Mesenchymal stem cell (in vitro differentiated cells and primary cell): Measurements from ENCODE around the gene EFR3B.

ENCODE experiments used
- DNase-seq: peaks from one replicate; pipeline ENCODE4 v3.0.0-alpha.2; 2013
- H2AFZ ChIP-seq: one replicate; pipeline ENCODE4 v1.6.1; 2013; ENCODE audit warnings: low read depth, mild to moderate bottlenecking, control low read depth, inconsistent platforms, low read length, moderate library complexity
- H2AK5ac ChIP-seq: 2 replicates; pipeline ENCODE4 v1.6.1; 2013; ENCODE audit warnings: low read length, moderate library complexity, mild to moderate bottlenecking, inconsistent platforms; ENCODE audit not compliant: severe bottlenecking
- H2BK120ac ChIP-seq: one replicate; pipeline ENCODE4 v1.6.1; 2013; ENCODE audit warnings: low read depth, mild to moderate bottlenecking, inconsistent platforms, low read length, moderate library complexity
- H2BK12ac ChIP-seq, 2 experiments: one replicate each; pipeline ENCODE4 v1.6.1; 2013; ENCODE audit warnings: inconsistent platforms in 2 of 2, low read length in 2 of 2, mild to moderate bottlenecking in 2 of 2, moderate library complexity in 2 of 2, control low read depth in 1 of 2
- H2BK15ac ChIP-seq: one replicate; pipeline ENCODE4 v1.6.1; 2013; ENCODE audit warnings: mild to moderate bottlenecking, low read depth, inconsistent platforms; ENCODE audit not compliant: poor library complexity, severe bottlenecking
- H2BK5ac ChIP-seq: 2 replicates; pipeline ENCODE4 v1.6.1; 2013; ENCODE audit warnings: low read depth, mild to moderate bottlenecking, low read length, control low read depth, inconsistent platforms; ENCODE audit not compliant: poor library complexity, severe bottlenecking
- H3K14ac ChIP-seq, 2 experiments: one replicate each; pipeline ENCODE4 v1.6.1; 2013; ENCODE audit warnings: inconsistent platforms in 2 of 2, low read length in 2 of 2, control low read depth in 1 of 2, mild to moderate bottlenecking in 1 of 2, moderate library complexity in 1 of 2
- H3K18ac ChIP-seq, 2 experiments: one replicate each; pipeline ENCODE4 v1.6.1; 2013; ENCODE audit warnings: inconsistent platforms in 2 of 2, low read length in 2 of 2, control low read depth in 1 of 2, low read depth in 1 of 2, mild to moderate bottlenecking in 1 of 2
- H3K23ac ChIP-seq, 2 experiments: one replicate each; pipeline ENCODE4 v1.6.1; 2013; ENCODE audit warnings: inconsistent platforms in 2 of 2, low read length in 2 of 2, mild to moderate bottlenecking in 2 of 2, moderate library complexity in 2 of 2, control low read depth in 1 of 2
- H3K27ac ChIP-seq: 2 replicates; pipeline ENCODE4 v1.5.1; 2013; ENCODE audit warnings: mild to moderate bottlenecking, moderate library complexity, low read length, control low read depth, inconsistent platforms; ENCODE audit not compliant: poor library complexity, severe bottlenecking
- H3K27me3 ChIP-seq, 2 experiments: 2 replicates each; pipeline versions ENCODE4 v1.6.1 to v1.7.0; 2013; ENCODE audit warnings: low read length in 2 of 2, mild to moderate bottlenecking in 2 of 2, moderate library complexity in 2 of 2, control low read depth in 1 of 2, inconsistent platforms in 1 of 2; ENCODE audit not compliant: control insufficient read depth in 1 of 2, insufficient read depth in 1 of 2
- H3K36me3 ChIP-seq, 2 experiments: 2 replicates each; pipeline versions ENCODE4 v1.6.1 to v1.7.0; 2013; ENCODE audit warnings: low read length in 2 of 2, control low read depth in 1 of 2, inconsistent platforms in 1 of 2, low read depth in 1 of 2, mild to moderate bottlenecking in 1 of 2; ENCODE audit not compliant: insufficient read depth in 2 of 2, control insufficient read depth in 1 of 2
- H3K4ac ChIP-seq, 2 experiments: one replicate each; pipeline ENCODE4 v1.6.1; 2013; ENCODE audit warnings: inconsistent platforms in 2 of 2, low read length in 2 of 2, mild to moderate bottlenecking in 2 of 2, moderate library complexity in 2 of 2, control low read depth in 1 of 2, low read depth in 1 of 2
- H3K4me1 ChIP-seq: 2 replicates; pipeline ENCODE4 v1.6.1; 2013; ENCODE audit warnings: low read depth, low read length, control low read depth; ENCODE audit not compliant: control insufficient read depth, insufficient read depth
- H3K4me2 ChIP-seq: 2 replicates; pipeline ENCODE4 v1.6.1; 2013; ENCODE audit warnings: low read length, mild to moderate bottlenecking, inconsistent platforms; ENCODE audit not compliant: poor library complexity, severe bottlenecking
- H3K4me3 ChIP-seq, 2 experiments: 2 replicates each; pipeline versions ENCODE4 v1.5.1 to v1.7.0; 2013; ENCODE audit warnings: low read length in 2 of 2, mild to moderate bottlenecking in 2 of 2, control low read depth in 1 of 2, low read depth in 1 of 2; ENCODE audit not compliant: insufficient read depth in 1 of 2
- H3K79me1 ChIP-seq: replicated peaks from 2 replicates; pipeline ENCODE4 v1.6.1; 2013; ENCODE audit warnings: mild to moderate bottlenecking, control low read depth, low read length, inconsistent platforms; ENCODE audit not compliant: poor library complexity, severe bottlenecking
- H3K9ac ChIP-seq: 2 replicates; pipeline ENCODE4 v1.7.0; 2013; ENCODE audit warnings: mild to moderate bottlenecking, low read length, moderate library complexity
- H3K9me3 ChIP-seq: 2 replicates; pipeline ENCODE4 v1.7.0; 2013; ENCODE audit warnings: mild to moderate bottlenecking, low read length; ENCODE audit not compliant: control insufficient read depth
- H4K8ac ChIP-seq: one replicate; pipeline ENCODE4 v1.6.1; 2013; ENCODE audit warnings: inconsistent platforms, mild to moderate bottlenecking, low read length, moderate library complexity
- H4K91ac ChIP-seq: one replicate; pipeline ENCODE4 v1.6.1; 2013; ENCODE audit warnings: mild to moderate bottlenecking, low read length, inconsistent platforms
- WGBS: methylation state at CpG from one replicate; pipeline ENCODE4 v1.1.7; 2013; ENCODE audit warnings: mixed read lengths; 5-methylcytosine and 5-hydroxymethylcytosine counted together

The EFR3B gene

DNA sequence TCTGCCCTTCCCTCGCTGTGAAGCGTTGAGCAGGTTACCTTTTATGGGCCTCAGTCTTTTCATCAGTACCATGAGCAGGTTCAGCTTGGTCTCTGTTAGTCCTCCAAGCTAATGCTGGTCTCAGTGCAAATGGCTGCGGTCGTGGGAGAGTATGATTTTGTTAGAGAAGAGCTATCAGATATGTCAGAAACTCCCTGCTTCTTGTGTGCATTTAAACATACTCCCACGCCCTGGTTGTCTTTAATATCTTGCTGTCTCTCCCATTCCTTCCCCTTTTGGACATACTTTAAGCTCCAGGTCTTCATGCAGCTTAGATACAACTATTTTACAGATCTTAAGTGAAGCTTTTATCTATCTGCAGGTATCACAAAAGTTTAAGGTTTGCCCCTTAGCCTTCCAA is 62.9 kb downstream of the EFR3B start:
- H3K27ac ChIP-seq, result no peak overlapping the region
- H3K14ac ChIP-seq, result no peak overlapping the region
- no peak overlapping the region for H4K91ac ChIP-seq
- no peak overlapping the region for H2AFZ ChIP-seq
- no peak overlapping the region for H4K8ac ChIP-seq
- H2BK15ac ChIP-seq, result no peak overlapping the region
- 96% methylated on average over 5 of the region's 5 CpGs for WGBS
- no peak overlapping the region for H3K4me3 ChIP-seq
- peaks cover 5% of the 10 kb centered on the region for H3K9me3 ChIP-seq
- no peaks in the 10 kb centered on the region for H3K79me1 ChIP-seq
- no peak overlapping the region for H3K23ac ChIP-seq
- H3K4me2 ChIP-seq, result no peak overlapping the region
- H2BK120ac ChIP-seq, result no peak overlapping the region
- H2BK5ac ChIP-seq, result no peak overlapping the region
- no peak for DNase-seq
- no peaks in the 10 kb centered on the region for H3K27me3 ChIP-seq
- peaks cover 7% of the 10 kb centered on the region for H3K4me1 ChIP-seq
- H2BK12ac ChIP-seq, result no peak overlapping the region
- H2AK5ac ChIP-seq, result no peak overlapping the region
- no peak overlapping the region for H3K4ac ChIP-seq
- no peak overlapping the region for H3K9ac ChIP-seq
- H3K18ac ChIP-seq, result no peak overlapping the region
- no peaks in the 10 kb centered on the region for H3K36me3 ChIP-seq

DNA sequence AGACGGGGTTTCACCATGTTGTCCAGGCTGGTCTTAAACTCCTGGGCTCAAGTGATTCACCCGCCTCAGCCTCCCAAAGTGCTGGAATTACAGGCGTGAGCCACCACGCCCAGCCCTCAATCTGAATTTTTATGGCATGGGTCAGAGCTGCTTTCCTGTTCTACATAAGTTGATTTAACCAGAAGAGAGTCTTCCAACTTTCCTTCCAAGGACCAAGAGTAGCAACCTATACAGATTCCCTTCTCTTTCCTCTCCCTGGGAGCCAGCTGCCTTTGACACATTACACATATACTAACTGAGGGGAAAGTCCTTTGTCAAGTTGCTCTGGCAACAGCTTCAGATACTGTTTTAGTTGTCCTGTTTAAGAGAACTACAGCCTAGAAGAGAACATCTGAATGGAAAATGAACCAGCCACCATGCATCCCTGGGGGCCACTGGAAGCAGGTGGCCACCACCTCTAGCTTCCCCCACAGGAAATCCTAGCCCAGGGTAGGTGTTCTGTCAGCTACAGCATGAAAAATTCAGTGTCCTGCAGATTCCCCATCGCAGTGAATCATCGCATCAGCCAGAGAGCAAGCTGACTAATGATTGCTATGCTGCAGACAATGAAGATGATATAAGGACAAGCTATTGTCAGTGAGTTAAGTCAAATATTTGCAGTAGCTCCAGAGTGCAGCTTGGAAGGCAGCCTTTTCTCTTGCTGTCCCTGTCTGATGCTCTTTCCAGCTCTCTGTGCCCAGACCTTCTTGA is 63.6 kb downstream of the EFR3B start:
- peaks cover 7% of the 10 kb centered on the region for H3K4me1 ChIP-seq
- peak overlapping the region in 1 of 2 experiments; percentile 28 for H3K4me3 ChIP-seq
- no peak overlapping the region for H2BK5ac ChIP-seq
- DNase-seq, result peak; percentile 51
- no peak overlapping the region for H3K27ac ChIP-seq
- H2BK15ac ChIP-seq, result no peak overlapping the region
- H3K14ac ChIP-seq, result no peak overlapping the region
- no peak overlapping the region for H3K4me2 ChIP-seq
- no peak overlapping the region for H3K23ac ChIP-seq
- no peak overlapping the region for H2AFZ ChIP-seq
- no peaks in the 10 kb centered on the region for H3K79me1 ChIP-seq
- H4K91ac ChIP-seq, result no peak overlapping the region
- H3K9me3 ChIP-seq, result peaks cover 5% of the 10 kb centered on the region
- 36% methylated on average over 6 of the region's 6 CpGs for WGBS
- no peak overlapping the region for H3K18ac ChIP-seq
- H3K9ac ChIP-seq, result peak overlapping the region; percentile 36
- H2BK120ac ChIP-seq, result no peak overlapping the region
- peak overlapping the region; percentile 30 for H4K8ac ChIP-seq
- no peak overlapping the region for H3K4ac ChIP-seq
- H2BK12ac ChIP-seq, result no peak overlapping the region
- H3K27me3 ChIP-seq, result no peaks in the 10 kb centered on the region
- no peaks in the 10 kb centered on the region for H3K36me3 ChIP-seq
- H2AK5ac ChIP-seq, result no peak overlapping the region

DNA sequence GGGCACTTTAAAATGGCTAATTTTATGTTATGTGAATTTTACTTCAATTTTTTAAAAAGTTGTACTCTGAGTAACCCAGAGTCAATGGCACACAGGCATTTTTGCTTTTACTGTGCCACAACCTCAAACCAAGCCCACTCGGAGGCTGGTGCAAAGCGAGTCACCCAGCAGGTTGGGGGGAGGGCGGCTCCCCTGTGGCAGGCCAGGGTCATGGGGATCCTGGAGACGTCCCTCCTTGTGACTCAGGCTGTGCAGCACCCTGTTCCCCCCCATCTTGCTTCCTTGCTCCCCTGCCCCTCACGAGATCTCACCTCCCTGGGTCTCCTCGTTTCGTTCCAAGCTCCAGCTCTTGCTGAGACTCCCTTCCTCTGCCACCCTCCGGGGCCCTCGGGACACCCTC is 67.9 kb downstream of the EFR3B start:
- DNase-seq, result no peak
- Histone ChIP-seq H3K27ac (no peak overlapping the region), H3K9ac (no peak overlapping the region), H3K79me1 (no peaks in the 10 kb centered on the region), H3K4ac (no peak overlapping the region), H2BK120ac (no peak overlapping the region), H2BK15ac (no peak overlapping the region), H2AFZ (no peak overlapping the region), H2AK5ac (no peak overlapping the region), H3K4me1 (peaks cover 4% of the 10 kb centered on the region), H4K8ac (peak overlapping the region; percentile 43), H3K27me3 (peaks cover 3 to 16% of the 10 kb centered on the region in 2 experiments), H3K4me3 (no peak overlapping the region), H2BK5ac (no peak overlapping the region), H3K23ac (no peak overlapping the region), H3K18ac (no peak overlapping the region), H3K36me3 (no peaks in the 10 kb centered on the region), H2BK12ac (no peak overlapping the region), H3K4me2 (no peak overlapping the region), H3K14ac (no peak overlapping the region), H4K91ac (no peak overlapping the region), H3K9me3 (no peaks in the 10 kb centered on the region)
- 88% methylated on average over 9 of the region's 9 CpGs for WGBS

DNA sequence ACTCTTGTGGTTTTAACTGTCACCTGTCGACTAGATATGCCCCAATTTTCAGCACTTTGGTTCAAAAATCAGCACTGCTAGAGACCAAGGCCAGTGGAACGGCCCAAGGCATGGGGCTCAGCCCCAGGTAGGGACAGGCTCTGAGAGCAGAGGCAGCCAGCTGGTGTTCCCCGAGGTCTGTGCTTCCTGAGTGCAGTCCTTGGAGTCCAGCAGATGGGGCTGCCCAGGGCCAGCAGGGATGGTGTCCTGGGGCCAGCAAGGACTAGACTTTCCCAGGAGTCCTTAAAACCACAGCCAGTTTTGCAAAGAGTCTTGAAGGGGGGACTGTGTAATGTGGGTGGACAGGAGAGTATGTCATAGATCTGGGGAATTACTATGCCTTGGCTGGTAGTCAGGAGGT is 70.2 kb downstream of the EFR3B start:
- H2BK12ac ChIP-seq, result no peak overlapping the region
- H3K36me3 ChIP-seq, result no peaks in the 10 kb centered on the region
- no peak overlapping the region for H2BK15ac ChIP-seq
- 76% methylated on average over 3 of the region's 3 CpGs for WGBS
- no peak overlapping the region for H3K27ac ChIP-seq
- no peaks in the 10 kb centered on the region for H3K9me3 ChIP-seq
- H3K4me2 ChIP-seq, result no peak overlapping the region
- no peak overlapping the region for H4K8ac ChIP-seq
- H3K4ac ChIP-seq, result no peak overlapping the region
- no peak overlapping the region for H3K9ac ChIP-seq
- H3K4me3 ChIP-seq, result no peak overlapping the region
- no peak for DNase-seq
- H3K4me1 ChIP-seq, result no peaks in the 10 kb centered on the region
- no peaks in the 10 kb centered on the region for H3K79me1 ChIP-seq
- H3K18ac ChIP-seq, result no peak overlapping the region
- H2BK5ac ChIP-seq, result no peak overlapping the region
- H3K27me3 ChIP-seq, result peaks cover 3 to 17% of the 10 kb centered on the region in 2 experiments
- no peak overlapping the region for H2AK5ac ChIP-seq
- H2BK120ac ChIP-seq, result no peak overlapping the region
- H2AFZ ChIP-seq, result no peak overlapping the region
- no peak overlapping the region for H3K14ac ChIP-seq
- no peak overlapping the region for H4K91ac ChIP-seq
- H3K23ac ChIP-seq, result no peak overlapping the region
